HEK293 (cell line): ENCODE results near the gene VEGFB.

ENCODE experiments used
- ZNF473 ChIP-seq: fragments of 450-650 bp; formaldehyde crosslinking; IDR thresholded peaks from 2 replicates; pipeline ENCODE4 v1.5.1; 2017; ENCODE audit warnings: missing biosample characterization, missing genetic modification characterization
- ZNF558 ChIP-seq: fragments of 450-650 bp; formaldehyde crosslinking; IDR thresholded peaks from 2 replicates; pipeline ENCODE4 v1.5.1; 2016; ENCODE audit warnings: missing biosample characterization, missing genetic modification characterization

- TF ChIP-seq ZNF473 (tag by site-specific recombination) = no peak
- no peak for TF ChIP-seq ZNF558 (tag by site-specific recombination)
Observed at GRCh38 chr11:64239662-64240434, 5.5 kb downstream of the VEGFB start.
